Measurements from ENCODE around the gene SOCS1.

- TF ChIP-seq CTCF (IDR thresholded peaks at IDR 0.05), result no peak
- TF ChIP-seq EZH2 (IDR thresholded peaks at IDR 0.05; ENCODE audit: borderline replicate concordance, insufficient read depth, low read depth, low read length, poor library complexity, severe bottlenecking), result no peak
Observed at GRCh38 chr16:11274964-11275363, 19.0 kb upstream of the SOCS1 start.

Data from B cell (primary cell).